ENCODE data around the gene VGLL3.

Gene VGLL3

DNA sequence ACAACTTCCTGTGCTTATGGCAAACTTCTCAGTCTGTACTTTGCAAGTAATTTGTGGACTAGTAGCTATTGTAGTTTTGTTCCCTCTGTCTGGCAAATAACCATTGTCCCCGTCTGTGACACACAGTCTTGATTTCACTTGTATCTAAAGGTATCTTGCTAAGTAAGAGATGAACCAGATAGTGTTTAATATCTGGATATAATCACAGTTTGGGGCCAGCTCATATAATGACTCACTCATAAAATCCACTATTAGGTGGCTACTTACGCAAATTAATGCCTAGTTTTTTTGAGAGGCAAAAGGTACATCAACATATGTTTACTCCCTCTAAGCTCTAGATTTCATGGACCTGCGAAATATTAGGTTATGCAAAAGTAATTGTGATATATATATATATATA, 30.4 kb downstream of the VGLL3 start:
- Histone ChIP-seq H3K4me3 (ENCODE audit: low read length) (no peak overlapping the region), H3F3A (ENCODE audit: control insufficient read depth, insufficient read depth) (no peaks in the 10 kb centered on the region), H3K27ac (ENCODE audit: low read depth, low read length) (no peak overlapping the region), H3K9me2 (replicated peaks; ENCODE audit: control insufficient read depth, low read length) (no peaks in the 10 kb centered on the region), H3K36me3 (ENCODE audit: control insufficient read depth, low read length) (no peaks in the 10 kb centered on the region), H3K4me1 (ENCODE audit: control insufficient read depth, low read length) (no peaks in the 10 kb centered on the region), H3K79me2 (ENCODE audit: control insufficient read depth, low read length) (no peaks in the 10 kb centered on the region), H3K27me3 (ENCODE audit: control insufficient read depth, low read length) (no peaks in the 10 kb centered on the region), H3K9me3 (ENCODE audit: control insufficient read depth, insufficient read depth, low read length) (no peaks in the 10 kb centered on the region), H3K4me2 (ENCODE audit: low read length) (no peak overlapping the region), H4K20me1 (ENCODE audit: control insufficient read depth, insufficient read depth, low read depth, low read length) (no peaks in the 10 kb centered on the region)
- TF ChIP-seq EZH2phosphoT487 (IDR thresholded peaks at IDR 0.05; ENCODE audit: borderline replicate concordance, low read length) = no peak
- TF ChIP-seq, protein P1, sequence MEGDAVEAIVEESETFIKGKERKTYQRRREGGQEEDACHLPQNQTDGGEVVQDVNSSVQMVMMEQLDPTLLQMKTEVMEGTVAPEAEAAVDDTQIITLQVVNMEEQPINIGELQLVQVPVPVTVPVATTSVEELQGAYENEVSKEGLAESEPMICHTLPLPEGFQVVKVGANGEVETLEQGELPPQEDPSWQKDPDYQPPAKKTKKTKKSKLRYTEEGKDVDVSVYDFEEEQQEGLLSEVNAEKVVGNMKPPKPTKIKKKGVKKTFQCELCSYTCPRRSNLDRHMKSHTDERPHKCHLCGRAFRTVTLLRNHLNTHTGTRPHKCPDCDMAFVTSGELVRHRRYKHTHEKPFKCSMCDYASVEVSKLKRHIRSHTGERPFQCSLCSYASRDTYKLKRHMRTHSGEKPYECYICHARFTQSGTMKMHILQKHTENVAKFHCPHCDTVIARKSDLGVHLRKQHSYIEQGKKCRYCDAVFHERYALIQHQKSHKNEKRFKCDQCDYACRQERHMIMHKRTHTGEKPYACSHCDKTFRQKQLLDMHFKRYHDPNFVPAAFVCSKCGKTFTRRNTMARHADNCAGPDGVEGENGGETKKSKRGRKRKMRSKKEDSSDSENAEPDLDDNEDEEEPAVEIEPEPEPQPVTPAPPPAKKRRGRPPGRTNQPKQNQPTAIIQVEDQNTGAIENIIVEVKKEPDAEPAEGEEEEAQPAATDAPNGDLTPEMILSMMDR (IDR thresholded peaks at IDR 0.05; ENCODE audit: low read depth, low read length, poor library complexity, severe bottlenecking) = no peak

GRCh38 chr3:86958534-86958933, 32.4 kb downstream of the VGLL3 start:
- Histone ChIP-seq H3F3A (ENCODE audit: control insufficient read depth, insufficient read depth) (no peaks in the 10 kb centered on the region), H3K4me1 (ENCODE audit: control insufficient read depth, low read length) (no peaks in the 10 kb centered on the region), H3K4me3 (ENCODE audit: low read length) (no peak overlapping the region), H3K9me3 (ENCODE audit: control insufficient read depth, insufficient read depth, low read length) (no peaks in the 10 kb centered on the region), H3K9me2 (replicated peaks; ENCODE audit: control insufficient read depth, low read length) (no peaks in the 10 kb centered on the region), H3K27ac (ENCODE audit: low read depth, low read length) (no peak overlapping the region), H3K79me2 (ENCODE audit: control insufficient read depth, low read length) (no peaks in the 10 kb centered on the region), H3K36me3 (ENCODE audit: control insufficient read depth, low read length) (no peaks in the 10 kb centered on the region), H3K27me3 (ENCODE audit: control insufficient read depth, low read length) (no peaks in the 10 kb centered on the region), H3K4me2 (ENCODE audit: low read length) (no peak overlapping the region), H4K20me1 (ENCODE audit: control insufficient read depth, insufficient read depth, low read depth, low read length) (no peaks in the 10 kb centered on the region)
- TF ChIP-seq, protein P1 (IDR thresholded peaks at IDR 0.05; ENCODE audit: low read depth, low read length, poor library complexity, severe bottlenecking) = no peak
- no peak for TF ChIP-seq EZH2phosphoT487 (IDR thresholded peaks at IDR 0.05; ENCODE audit: borderline replicate concordance, low read length)

GRCh38 chr3:86954747-86955146, 36.2 kb downstream of the VGLL3 start:
- Histone ChIP-seq H3K79me2 (ENCODE audit: control insufficient read depth, low read length) (no peaks in the 10 kb centered on the region), H3K4me1 (ENCODE audit: control insufficient read depth, low read length) (no peaks in the 10 kb centered on the region), H3K27ac (ENCODE audit: low read depth, low read length) (no peak overlapping the region), H3K9me2 (replicated peaks; ENCODE audit: control insufficient read depth, low read length) (no peaks in the 10 kb centered on the region), H4K20me1 (ENCODE audit: control insufficient read depth, insufficient read depth, low read depth, low read length) (no peaks in the 10 kb centered on the region), H3K4me3 (ENCODE audit: low read length) (no peak overlapping the region), H3K36me3 (ENCODE audit: control insufficient read depth, low read length) (no peaks in the 10 kb centered on the region), H3K9me3 (ENCODE audit: control insufficient read depth, insufficient read depth, low read length) (no peaks in the 10 kb centered on the region), H3K4me2 (ENCODE audit: low read length) (no peak overlapping the region), H3F3A (ENCODE audit: control insufficient read depth, insufficient read depth) (no peaks in the 10 kb centered on the region), H3K27me3 (ENCODE audit: control insufficient read depth, low read length) (no peaks in the 10 kb centered on the region)
- no peak for TF ChIP-seq EZH2phosphoT487 (IDR thresholded peaks at IDR 0.05; ENCODE audit: borderline replicate concordance, low read length)
- TF ChIP-seq, protein P1 (IDR thresholded peaks at IDR 0.05; ENCODE audit: low read depth, low read length, poor library complexity, severe bottlenecking) = no peak

DNA sequence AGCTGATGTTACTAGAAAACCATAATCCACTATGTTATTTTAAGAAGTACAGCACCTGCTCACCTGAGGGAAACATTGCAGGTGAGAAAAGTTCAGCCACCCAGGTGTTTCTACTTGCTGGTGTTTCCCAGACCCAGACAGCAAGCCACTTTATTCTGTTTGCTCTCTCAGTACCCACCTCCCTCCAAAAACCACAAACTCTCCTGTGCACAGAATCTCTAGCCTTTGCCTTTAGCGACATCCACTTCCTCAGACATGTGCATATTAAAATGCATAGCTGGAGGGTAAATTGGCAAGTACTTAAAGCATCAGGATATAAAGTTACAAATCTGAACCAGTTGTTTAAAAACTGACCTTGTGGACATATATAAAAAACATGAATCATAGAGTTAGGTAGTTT, 36.7 kb downstream of the VGLL3 start:
- Histone ChIP-seq H3K9me3 (ENCODE audit: control insufficient read depth, insufficient read depth, low read length) (no peaks in the 10 kb centered on the region), H3K79me2 (ENCODE audit: control insufficient read depth, low read length) (no peaks in the 10 kb centered on the region), H3F3A (ENCODE audit: control insufficient read depth, insufficient read depth) (no peaks in the 10 kb centered on the region), H3K4me3 (ENCODE audit: low read length) (no peak overlapping the region), H3K9me2 (replicated peaks; ENCODE audit: control insufficient read depth, low read length) (no peaks in the 10 kb centered on the region), H4K20me1 (ENCODE audit: control insufficient read depth, insufficient read depth, low read depth, low read length) (no peaks in the 10 kb centered on the region), H3K27me3 (ENCODE audit: control insufficient read depth, low read length) (no peaks in the 10 kb centered on the region), H3K4me1 (ENCODE audit: control insufficient read depth, low read length) (no peaks in the 10 kb centered on the region), H3K4me2 (ENCODE audit: low read length) (no peak overlapping the region), H3K36me3 (ENCODE audit: control insufficient read depth, low read length) (no peaks in the 10 kb centered on the region), H3K27ac (ENCODE audit: low read depth, low read length) (no peak overlapping the region)
- no peak for TF ChIP-seq EZH2phosphoT487 (IDR thresholded peaks at IDR 0.05; ENCODE audit: borderline replicate concordance, low read length)
- TF ChIP-seq, protein P1 (IDR thresholded peaks at IDR 0.05; ENCODE audit: low read depth, low read length, poor library complexity, severe bottlenecking) = no peak
